ENCODE measurements around the gene SV2C. TPM values are rescaled to one million over a fixed set of nuclear protein-coding genes. Genes with fewer than 3 reads are reported as not detected.
"Not testable (repeated sequence)": the region's sequence is repeated elsewhere in the genome, so short reads cannot be mapped to it uniquely, and the experiment has no call there.

Gene SV2C
- total and polyA plus RNA-seq, 4 experiments from 2014 or later = 0.02 TPM; not detected in 3

DNA sequence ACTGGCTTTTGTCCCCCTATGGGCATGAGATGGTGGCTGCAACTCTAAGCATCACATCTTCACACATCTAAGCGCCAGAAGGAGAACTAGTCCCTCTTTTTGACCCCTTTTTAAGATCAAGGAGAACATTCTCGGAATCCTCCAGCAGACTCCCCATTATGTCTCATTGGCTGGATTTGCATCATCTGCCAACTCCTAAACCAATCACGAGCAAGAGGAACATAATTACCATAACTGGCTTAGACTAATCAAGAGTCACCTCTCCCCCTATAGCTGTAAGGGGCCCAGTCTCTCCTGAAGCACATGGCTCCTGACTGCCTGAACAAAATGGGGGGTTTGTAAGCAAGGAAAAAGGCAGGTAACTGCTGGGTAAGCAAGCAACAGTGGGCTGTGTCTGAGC, 251.4 kb downstream of the SV2C start:
- no peaks in the 10 kb centered on the region for H3K27me3 Mint-ChIP-seq
- ChIA-PET POLR2A (ENCODE audit: partially characterized antibody) (interaction anchor here (1.2 kb wide), 2 partner anchors 8 to 56 kb away, joined by 3 to 11 read pairs; no protein-coding TSS in a partner anchor), CTCF (ENCODE audit: partially characterized antibody) (interaction anchor here (0.8 to 1.9 kb wide), 7 partner anchors 8 to 249 kb away, joined by 3 to 10 read pairs (median 6); no protein-coding TSS in a partner anchor)
- peak overlapping the region in 1 of 7 donors; percentile 58 for H3K27ac Mint-ChIP-seq
- no peak for DNase-seq
- Histone ChIP-seq H3K4me3 (ENCODE audit: low read length in 2 of 2) (no peak overlapping the region), H3K27ac (ENCODE audit: low read depth, low read length) (no peak overlapping the region), H3K9me3 (ENCODE audit: control insufficient read depth in 1 of 2, low read length in 2 of 2) (no peaks in the 10 kb centered on the region), H3K27me3 (ENCODE audit: insufficient read depth, low read length) (no peaks in the 10 kb centered on the region), H3K4me1 (ENCODE audit: insufficient read depth, low read length) (peaks cover 52% of the 10 kb centered on the region), H3K36me3 (ENCODE audit: insufficient read depth, low read length) (no peaks in the 10 kb centered on the region)
- H3K4me1 Mint-ChIP-seq = peaks cover 44 to 61% (median 49%) of the 10 kb centered on the region in 4 donors
- H3K9me3 Mint-ChIP-seq = peaks cover 0 to 3% (median 0%) of the 10 kb centered on the region in 8 donors
- no peak overlapping the region for H3K4me3 Mint-ChIP-seq
- intact Hi-C loops (cut with micrococcal nuclease) = no loop called here
- no peaks in the 10 kb centered on the region for H3K36me3 Mint-ChIP-seq

DNA sequence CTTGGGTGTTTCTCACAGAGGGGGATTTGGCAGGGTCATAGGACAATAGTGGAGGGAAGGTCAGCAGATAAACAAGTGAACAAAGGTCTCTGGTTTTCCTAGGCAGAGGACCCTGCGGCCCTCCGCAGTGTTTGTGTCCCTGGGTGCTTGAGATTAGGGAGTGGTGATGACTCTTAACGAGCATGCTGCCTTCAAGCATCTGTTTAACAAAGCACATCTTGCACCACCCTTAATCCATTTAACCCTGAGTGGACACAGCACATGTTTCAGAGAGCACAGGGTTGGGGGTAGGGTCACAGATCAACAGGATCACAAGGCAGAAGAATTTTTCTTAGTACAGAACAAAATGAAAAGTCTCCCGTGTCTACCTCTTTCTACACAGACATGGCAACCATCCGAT, 252.3 kb downstream of the SV2C start:
- H3K9me3 Mint-ChIP-seq; H3K27ac ChIP-seq (ENCODE audit: low read depth, low read length); H3K27me3 Mint-ChIP-seq; H3K9me3 ChIP-seq (ENCODE audit: control insufficient read depth in 1 of 2, low read length in 2 of 2); H3K36me3 Mint-ChIP-seq; H3K27ac Mint-ChIP-seq; H3K4me3 Mint-ChIP-seq; DNase-seq; intact Hi-C loops (cut with micrococcal nuclease); H3K4me3 ChIP-seq (ENCODE audit: low read length in 2 of 2); H3K36me3 ChIP-seq (ENCODE audit: insufficient read depth, low read length); H3K27me3 ChIP-seq (ENCODE audit: insufficient read depth, low read length): not testable (repeated sequence)
- H3K4me1 Mint-ChIP-seq = peaks cover 39 to 52% (median 42%) of the 10 kb centered on the region in 4 donors
- ChIA-PET CTCF (ENCODE audit: partially characterized antibody) (interaction anchor here (1.0 to 1.9 kb wide), 6 partner anchors 9 to 248 kb away, joined by 3 to 10 read pairs (median 7); no protein-coding TSS in a partner anchor), POLR2A (ENCODE audit: partially characterized antibody) (interaction anchor here (1.2 kb wide), 2 partner anchors 9 to 55 kb away, joined by 3 to 11 read pairs; no protein-coding TSS in a partner anchor)
- peaks cover 43% of the 10 kb centered on the region for H3K4me1 ChIP-seq (ENCODE audit: insufficient read depth, low read length)

DNA sequence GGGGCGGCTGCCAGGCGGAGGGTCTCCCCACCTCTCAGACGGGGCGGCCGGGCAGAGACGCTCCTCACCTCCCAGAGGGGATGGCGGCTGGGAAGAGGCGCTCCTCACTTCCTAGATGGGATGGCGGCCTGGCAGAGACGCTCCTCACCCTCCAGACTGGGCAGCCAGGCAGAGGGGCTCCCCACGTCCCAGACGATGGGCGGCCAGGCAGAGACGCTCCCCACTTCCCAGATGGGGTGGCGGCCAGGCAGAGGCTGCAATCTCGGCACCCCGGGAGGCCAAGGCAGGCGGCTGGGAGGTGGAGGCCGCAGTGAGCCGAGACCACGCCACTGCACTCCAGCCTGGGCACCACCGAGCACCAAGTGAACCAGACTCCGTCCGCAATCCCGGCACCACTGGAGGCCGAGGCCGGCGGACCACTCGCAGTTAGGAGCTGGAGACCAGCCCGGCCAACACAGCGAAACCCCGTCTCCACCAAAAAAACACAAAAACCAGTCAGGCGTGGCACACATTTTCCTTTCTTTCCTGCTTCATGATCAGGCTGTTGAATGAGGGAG, 253.1 kb downstream of the SV2C start:
- POLR2A ChIA-PET (ENCODE audit: partially characterized antibody); H3K9me3 ChIP-seq (ENCODE audit: control insufficient read depth in 1 of 2, low read length in 2 of 2); intact Hi-C loops (cut with micrococcal nuclease); H3K27ac Mint-ChIP-seq; H3K27me3 ChIP-seq (ENCODE audit: insufficient read depth, low read length); H3K9me3 Mint-ChIP-seq; DNase-seq; H3K4me3 ChIP-seq (ENCODE audit: low read length in 2 of 2); H3K36me3 Mint-ChIP-seq; H3K27ac ChIP-seq (ENCODE audit: low read depth, low read length); H3K36me3 ChIP-seq (ENCODE audit: insufficient read depth, low read length); H3K27me3 Mint-ChIP-seq: not testable (repeated sequence)
- peak overlapping the region in 1 of 8 donors; percentile 17 for H3K4me3 Mint-ChIP-seq
- CTCF ChIA-PET (ENCODE audit: partially characterized antibody) = interaction anchor here (1.9 kb wide), 1 partner anchor 10 kb away, joined by 10 read pairs; no protein-coding TSS in a partner anchor
- H3K4me1 ChIP-seq (ENCODE audit: insufficient read depth, low read length) = peaks cover 35% of the 10 kb centered on the region
- H3K4me1 Mint-ChIP-seq = peaks cover 32 to 44% (median 36%) of the 10 kb centered on the region in 4 donors

DNA sequence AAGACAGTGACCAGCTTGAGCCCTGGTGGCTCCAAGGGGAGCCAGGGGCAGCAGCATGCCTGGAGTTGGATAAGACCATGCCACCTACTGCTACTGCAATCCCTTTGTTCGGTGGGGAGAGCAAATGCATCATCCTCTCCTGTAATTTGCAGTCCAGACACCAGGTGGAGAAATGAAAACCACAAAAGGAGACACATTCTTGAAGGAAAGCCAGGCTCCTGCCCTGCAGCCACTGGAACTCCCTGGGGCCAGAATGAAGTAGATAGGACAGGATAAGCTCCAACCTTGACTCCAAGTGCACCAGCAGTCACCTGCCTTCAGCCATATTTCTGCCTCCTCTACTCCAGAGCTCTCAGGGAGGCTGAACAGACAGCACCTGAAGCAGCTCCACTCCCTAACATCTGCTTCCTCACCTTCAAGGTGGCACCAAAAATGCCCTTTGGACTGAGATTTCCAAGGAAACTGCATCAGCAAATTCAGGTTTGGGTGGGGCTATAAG, 254.8 kb downstream of the SV2C start:
- Histone ChIP-seq H3K4me1 (ENCODE audit: insufficient read depth, low read length) (peaks cover 33% of the 10 kb centered on the region), H3K27ac (ENCODE audit: low read depth, low read length) (no peak overlapping the region), H3K4me3 (ENCODE audit: low read length in 2 of 2) (no peak overlapping the region), H3K36me3 (ENCODE audit: insufficient read depth, low read length) (no peaks in the 10 kb centered on the region), H3K9me3 (ENCODE audit: control insufficient read depth in 1 of 2, low read length in 2 of 2) (no peaks in the 10 kb centered on the region), H3K27me3 (ENCODE audit: insufficient read depth, low read length) (no peaks in the 10 kb centered on the region)
- peaks cover 28 to 42% (median 30%) of the 10 kb centered on the region in 4 donors for H3K4me1 Mint-ChIP-seq
- peak; percentile 55 to 62 (median 58) for DNase-seq
- no peaks in the 10 kb centered on the region for H3K36me3 Mint-ChIP-seq
- ChIA-PET POLR2A (ENCODE audit: partially characterized antibody) (interaction anchor here (1.0 to 2.1 kb wide), 5 partner anchors 12 to 209 kb away, joined by 3 to 17 read pairs (median 9); partner anchors contain the start of gene IQGAP2), CTCF (ENCODE audit: partially characterized antibody) (interaction anchor here (0.8 to 5.3 kb wide), 20 partner anchors 9 to 247 kb away, joined by 3 to 47 read pairs (median 4); partner anchors contain the start of gene IQGAP2)
- H3K9me3 Mint-ChIP-seq = no peaks in the 10 kb centered on the region
- intact Hi-C loops (cut with micrococcal nuclease) = loop anchor here (1.0 kb wide), 4 partner anchors 65 to 303 kb away; partner anchors contain the start of gene IQGAP2
- H3K4me3 Mint-ChIP-seq = peak overlapping the region in 4 of 8 donors; percentile 16 to 54 (median 25)
- no peaks in the 10 kb centered on the region for H3K27me3 Mint-ChIP-seq
- H3K27ac Mint-ChIP-seq = peak overlapping the region in 5 of 7 donors; percentile 36 to 70 (median 66)

DNA sequence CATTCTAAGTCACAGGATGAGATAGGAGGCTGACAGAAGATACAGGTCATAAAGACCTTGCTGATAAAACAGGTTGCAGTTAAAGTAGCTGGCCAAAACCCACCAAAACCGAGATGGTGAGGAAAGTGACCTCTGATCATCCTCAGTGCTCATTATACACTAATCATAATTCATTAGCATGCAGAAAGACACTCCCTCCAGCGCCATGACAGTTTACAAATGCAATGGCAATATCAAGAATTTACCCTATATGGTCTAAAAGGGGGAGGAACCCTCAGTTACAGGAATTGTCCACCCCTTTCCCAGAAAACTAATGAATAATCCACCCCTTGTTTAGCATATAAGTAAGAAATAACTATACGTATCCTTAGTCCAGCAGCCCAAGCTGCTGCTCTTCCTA, 256.7 kb downstream of the SV2C start:
- Histone ChIP-seq H3K27me3 (ENCODE audit: insufficient read depth, low read length) (no peaks in the 10 kb centered on the region), H3K4me1 (ENCODE audit: insufficient read depth, low read length) (peaks cover 26% of the 10 kb centered on the region), H3K4me3 (ENCODE audit: low read length in 2 of 2) (no peak overlapping the region), H3K36me3 (ENCODE audit: insufficient read depth, low read length) (no peaks in the 10 kb centered on the region), H3K9me3 (ENCODE audit: control insufficient read depth in 1 of 2, low read length in 2 of 2) (no peaks in the 10 kb centered on the region), H3K27ac (ENCODE audit: low read depth, low read length) (no peak overlapping the region)
- Mint-ChIP-seq H3K27ac (peak overlapping the region in 1 of 7 donors; percentile 19), H3K27me3 (no peaks in the 10 kb centered on the region), H3K4me3 (no peak overlapping the region), H3K36me3 (no peaks in the 10 kb centered on the region), H3K4me1 (peaks cover 20 to 36% (median 23%) of the 10 kb centered on the region in 4 donors), H3K9me3 (no peaks in the 10 kb centered on the region)
- ChIA-PET POLR2A (ENCODE audit: partially characterized antibody) (no interaction called here), CTCF (ENCODE audit: partially characterized antibody) (interaction anchor here (2.6 to 5.3 kb wide), 3 partner anchors 31 to 203 kb away, joined by 7 to 47 read pairs (median 17); partner anchors contain the start of gene IQGAP2)
- intact Hi-C loops (cut with micrococcal nuclease) = no loop called here
- no peak for DNase-seq

DNA sequence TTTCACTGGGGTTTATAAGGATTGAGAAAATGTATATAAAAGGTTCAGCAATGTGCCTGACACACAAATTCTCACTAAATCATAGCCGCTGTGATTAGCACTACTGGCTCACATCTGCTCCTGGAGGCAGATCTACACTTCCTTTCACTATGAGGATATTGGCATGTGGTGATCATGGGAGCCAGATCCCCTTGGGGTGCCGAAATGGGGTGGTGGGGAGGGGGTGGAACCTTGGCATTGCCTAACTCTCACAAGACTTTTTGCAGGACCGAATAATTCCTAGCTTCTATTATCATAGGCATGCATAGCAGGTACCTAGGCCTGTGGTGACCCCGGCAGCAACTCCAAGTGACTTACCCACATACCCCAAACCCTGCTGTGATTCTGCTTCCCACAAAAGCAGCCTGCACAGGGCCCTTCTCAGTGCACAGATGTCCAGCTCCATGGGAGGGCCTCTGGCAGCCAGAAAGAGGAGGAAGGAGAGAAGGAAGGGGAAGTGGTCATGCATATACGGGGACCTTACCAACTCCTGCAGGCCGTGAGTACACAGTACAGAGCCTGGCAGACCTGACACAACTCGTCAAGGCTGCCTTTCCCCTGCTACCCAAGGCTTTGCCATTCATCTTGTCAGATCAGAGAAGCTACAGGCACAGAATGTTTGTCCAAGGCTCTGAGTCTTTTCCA, 258.6 kb downstream of the SV2C start:
- Mint-ChIP-seq H3K4me3 (peak overlapping the region in 2 of 8 donors; percentile 2 to 44), H3K36me3 (no peaks in the 10 kb centered on the region), H3K9me3 (no peaks in the 10 kb centered on the region), H3K27me3 (no peaks in the 10 kb centered on the region), H3K27ac (peak overlapping the region in 3 of 7 donors; percentile 11 to 65 (median 20)), H3K4me1 (peaks cover 17 to 36% (median 22%) of the 10 kb centered on the region in 4 donors)
- Histone ChIP-seq H3K4me1 (ENCODE audit: insufficient read depth, low read length) (peaks cover 26% of the 10 kb centered on the region), H3K4me3 (ENCODE audit: low read length in 2 of 2) (no peak overlapping the region), H3K27me3 (ENCODE audit: insufficient read depth, low read length) (no peaks in the 10 kb centered on the region), H3K9me3 (ENCODE audit: control insufficient read depth in 1 of 2, low read length in 2 of 2) (no peaks in the 10 kb centered on the region), H3K27ac (ENCODE audit: low read depth, low read length) (no peak overlapping the region), H3K36me3 (ENCODE audit: insufficient read depth, low read length) (no peaks in the 10 kb centered on the region)
- DNase-seq = no peak
- ChIA-PET POLR2A (ENCODE audit: partially characterized antibody) (interaction anchor here (0.7 to 3.3 kb wide), 8 partner anchors 10 to 205 kb away, joined by 3 to 10 read pairs (median 4); partner anchors contain the start of gene IQGAP2), CTCF (ENCODE audit: partially characterized antibody) (interaction anchor here (0.9 to 5.3 kb wide), 6 partner anchors 12 to 205 kb away, joined by 3 to 47 read pairs (median 6); partner anchors contain the start of gene IQGAP2)
- intact Hi-C loops (cut with micrococcal nuclease) = no loop called here

Measured in CD4-positive, alpha-beta memory T cell (primary cell).